SK-N-SH (cell line): ENCODE data around the gene MAF. TPM values are rescaled to one million over a fixed set of nuclear protein-coding genes. Genes with fewer than 3 reads are reported as not detected.

ENCODE experiments used
- CTCF ChIA-PET: fragments of 300-600, 350-600 bp; formaldehyde crosslinking; extraction: SDS; loops from one replicate; lab custom pipeline; 2021; lab: Yijun Ruan, JAX
- POLR2A ChIA-PET: fragments of 350-600 bp; sonication (Branson Sonifier 250); formaldehyde crosslinking; extraction: SDS; loops from one replicate; lab custom pipeline; 2020; ENCODE audit warnings: antibody characterized with exemption, inconsistent platforms; lab: Yijun Ruan, JAX
- DNase-seq: peaks from one replicate; pipeline ENCODE4 v3.0.0; 2012
- H2AFZ ChIP-seq: fragments of 200-600 bp; sonication (generic); 2 replicates; pipeline ENCODE4 v1.8.1; 2016; ENCODE audit warnings: antibody characterized with exemption, mild to moderate bottlenecking, low read depth
- H3F3A ChIP-seq: fragments of 200-600 bp; sonication (generic); replicated peaks from 2 replicates; pipeline ENCODE3; 2016; ENCODE audit warnings: antibody characterized with exemption, mild to moderate bottlenecking; ENCODE audit not compliant: insufficient read depth
- H3K27ac ChIP-seq, 2 experiments: fragments of 200-500 bp in 1 of 2; fragments of 200-600 bp in 1 of 2; sonication (Bioruptor generic) in 1 of 2; sonication (generic), shearing (Covaris generic) in 1 of 2; 2 replicates each; pipeline versions ENCODE4 v1.5.1 to v1.6.1; 2014 to 2016; ENCODE audit warnings: low read depth in 2 of 2, inconsistent platforms in 1 of 2, low read length in 1 of 2, mild to moderate bottlenecking in 1 of 2, mixed read lengths in 1 of 2
- H3K27me3 ChIP-seq: fragments of 200-600 bp; sonication (generic), shearing (Covaris generic); 2 replicates; pipeline ENCODE4 v1.6.1; 2016; ENCODE audit warnings: mixed run types; ENCODE audit not compliant: insufficient read depth
- H3K36me3 ChIP-seq, 2 experiments: fragments of 200-500 bp in 1 of 2; fragments of 200-600 bp in 1 of 2; sonication (Bioruptor generic) in 1 of 2; sonication (generic) in 1 of 2; replicated peaks in 1 of 2; 2 replicates each; pipeline versions ENCODE3 to v1.5.1; 2014 to 2016; ENCODE audit warnings: low read length in 1 of 2, mild to moderate bottlenecking in 1 of 2; ENCODE audit not compliant: insufficient read depth in 2 of 2, control insufficient read depth in 1 of 2
- H3K4me1 ChIP-seq, 2 experiments: fragments of 200-500 bp in 1 of 2; fragments of 200-600 bp in 1 of 2; sonication (Bioruptor generic) in 1 of 2; sonication (generic), shearing (Covaris generic) in 1 of 2; 2 replicates each; pipeline versions ENCODE4 v1.5.1 to v1.6.1; 2014 to 2016; ENCODE audit warnings: low read depth in 1 of 2, low read length in 1 of 2, mixed run types in 1 of 2; ENCODE audit not compliant: insufficient read depth in 2 of 2, control insufficient read depth in 1 of 2
- H3K4me2 ChIP-seq: fragments of 200-600 bp; sonication (generic), shearing (Covaris generic); 2 replicates; pipeline ENCODE4 v1.6.1; 2017; ENCODE audit warnings: mixed run types
- H3K4me3 ChIP-seq, 2 experiments: fragments of 200-500 bp in 1 of 2; fragments of 200-600 bp in 1 of 2; sonication (Bioruptor generic) in 1 of 2; sonication (generic), shearing (Covaris generic) in 1 of 2; 2 replicates each; pipeline versions ENCODE4 v1.5.1 to v1.8.1; 2014 to 2016; ENCODE audit warnings: low read depth in 2 of 2, inconsistent platforms in 1 of 2, low read length in 1 of 2, mild to moderate bottlenecking in 1 of 2, mixed read lengths in 1 of 2, moderate library complexity in 1 of 2
- H3K79me2 ChIP-seq: fragments of 200-600 bp; sonication (generic); 2 replicates; pipeline ENCODE4 v1.8.1; 2017; ENCODE audit warnings: mild to moderate bottlenecking; ENCODE audit not compliant: insufficient read depth
- H3K9ac ChIP-seq: fragments of 200-600 bp; sonication (generic); 2 replicates; pipeline ENCODE4 v1.6.1; 2017; ENCODE audit warnings: mixed run types
- H3K9me2 ChIP-seq: fragments of 200-600 bp; sonication (generic); 2 replicates; pipeline ENCODE4 v1.6.1; 2017; ENCODE audit warnings: mixed run types
- H3K9me3 ChIP-seq: fragments of 200-600 bp; sonication (generic); 2 replicates; pipeline ENCODE4 v1.6.1; 2017; ENCODE audit warnings: mixed run types, mild to moderate bottlenecking, moderate library complexity
- H4K20me1 ChIP-seq: fragments of 200-600 bp; sonication (generic); 2 replicates; pipeline ENCODE4 v1.6.1; 2017; ENCODE audit warnings: mild to moderate bottlenecking, mixed run types; ENCODE audit not compliant: insufficient read depth
- EZH2phosphoT487 ChIP-seq: fragments of 200-600 bp; sonication (generic); IDR thresholded peaks from 2 replicates; pipeline ENCODE4 v1.6.1; 2017; ENCODE audit warnings: low read depth, mixed run types, mild to moderate bottlenecking, antibody characterized with exemption, moderate library complexity, borderline replicate concordance
- FOXM1 ChIP-seq: IDR thresholded peaks from 2 replicates; pipeline ENCODE4 v1.4.0; 2012; ENCODE audit warnings: low read depth, mild to moderate bottlenecking
- IRF3 ChIP-seq: fragments of 150-350 bp; IDR thresholded peaks from 2 replicates; pipeline ENCODE4 v1.6.1; 2016; ENCODE audit warnings: mild to moderate bottlenecking, low read depth, low read length
- JUND ChIP-seq: IDR thresholded peaks from 2 replicates; pipeline ENCODE4 v1.4.0; 2012
- SIN3A ChIP-seq: IDR thresholded peaks from 2 replicates; pipeline ENCODE4 v1.6.1; 2012; ENCODE audit warnings: low read depth, mild to moderate bottlenecking, low read length, moderate library complexity, borderline replicate concordance
- SMC3 ChIP-seq: IDR thresholded peaks from 2 replicates; pipeline ENCODE4 v1.6.1; 2012; ENCODE audit warnings: low read depth, low read length, improper control_type of control experiment
- TAF1 ChIP-seq: IDR thresholded peaks from 2 replicates; pipeline ENCODE4 v1.6.1; 2012; ENCODE audit warnings: low read depth, mild to moderate bottlenecking, low read length, moderate library complexity, borderline replicate concordance
- TEAD4 ChIP-seq: IDR thresholded peaks from 2 replicates; pipeline ENCODE4 v1.4.0; 2012; ENCODE audit warnings: mild to moderate bottlenecking, borderline replicate concordance; ENCODE audit not compliant: insufficient read depth
- USF2 ChIP-seq: fragments of 150-350 bp; IDR thresholded peaks from 2 replicates; pipeline ENCODE4 v1.6.1; 2017; ENCODE audit warnings: antibody characterized with exemption, low read length, low read depth, borderline replicate concordance
- WGBS: methylation state at CpG from one replicate; pipeline ENCODE4 v1.1.6; 2017; ENCODE audit warnings: low lambda C conversion rate; 5-methylcytosine and 5-hydroxymethylcytosine counted together
- polyA plus RNA-seq, 3 experiments: library from polyadenylated mRNA; depleted of rRNA; stranded (reverse); fragments of >200 nt; gene quantifications; 2 replicates each; pipeline ENCODE4 v1.2.3, GENCODE V29; 2012
- TF ChIP-seq, protein P1 (sequence below): IDR thresholded peaks from 2 replicates; pipeline ENCODE4 v1.4.0; 2012; ENCODE audit warnings: low read depth

The MAF gene
- polyA plus RNA-seq, 1 of the 3 experiments (the other 2 are of a cell fraction), result 0.23 TPM

DNA sequence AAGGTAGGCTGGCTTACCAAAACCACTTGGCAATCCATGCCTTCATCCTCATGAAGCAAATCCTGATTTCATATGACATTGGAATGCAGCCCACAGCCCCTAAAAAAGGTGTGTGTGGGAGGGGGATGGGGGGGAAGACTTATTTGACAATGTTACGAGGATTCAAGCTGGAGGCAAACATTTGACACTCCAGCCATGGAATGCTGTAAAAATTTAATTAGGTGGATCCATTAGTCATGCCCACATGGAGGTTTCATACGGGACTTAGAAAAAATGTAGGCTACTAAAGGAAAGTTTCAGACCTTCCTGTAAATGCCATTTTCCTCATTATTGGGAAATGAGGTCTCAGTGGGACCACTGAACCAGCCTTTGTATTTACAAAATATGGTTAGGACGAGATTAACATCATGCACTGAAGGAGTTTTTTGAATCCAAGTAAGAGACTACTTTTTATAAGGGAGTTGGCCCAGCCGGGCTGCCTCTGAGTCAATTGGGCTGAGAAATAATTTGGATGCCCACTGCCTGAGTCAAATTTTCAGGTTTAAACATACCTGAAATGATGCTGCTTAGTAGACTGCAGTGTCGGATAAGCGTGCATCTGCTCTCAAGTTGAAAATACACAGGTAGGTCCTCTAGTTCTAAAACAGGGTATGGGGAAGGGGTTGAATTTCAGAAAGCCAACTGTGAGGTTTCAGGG is 44.6 kb upstream of the MAF start:
- 48% methylated on average over 6 of the region's 6 CpGs for WGBS
- Histone ChIP-seq H3K27ac (no peak overlapping the region), H3F3A (no peaks in the 10 kb centered on the region), H3K27me3 (no peaks in the 10 kb centered on the region), H3K79me2 (no peaks in the 10 kb centered on the region), H3K4me3 (no peak overlapping the region), H3K9me3 (no peaks in the 10 kb centered on the region), H3K9ac (no peak overlapping the region), H3K9me2 (no peaks in the 10 kb centered on the region), H3K4me1 (no peaks in the 10 kb centered on the region), H3K4me2 (no peak overlapping the region), H4K20me1 (no peaks in the 10 kb centered on the region), H2AFZ (no peak overlapping the region), H3K36me3 (no peaks in the 10 kb centered on the region)
- POLR2A ChIA-PET, result no interaction called here
- no peak for TF ChIP-seq SMC3
- TF ChIP-seq IRF3, result no peak
- TF ChIP-seq SIN3A, result no peak
- TF ChIP-seq EZH2phosphoT487, result no peak
- TF ChIP-seq TAF1, result no peak
- no peak for TF ChIP-seq USF2
- TF ChIP-seq JUND, result no peak
- CTCF ChIA-PET, result interaction anchor here (1.2 kb wide), 1 partner anchor 1545 kb away, joined by 3 read pairs; the partner anchor contains the start of gene WWOX
- no peak for DNase-seq

- Histone ChIP-seq H3K9me2 (no peaks in the 10 kb centered on the region), H3K9me3 (no peaks in the 10 kb centered on the region), H3K79me2 (no peaks in the 10 kb centered on the region), H3K4me1 (no peaks in the 10 kb centered on the region), H2AFZ (no peak overlapping the region), H3K4me3 (no peak overlapping the region), H3K36me3 (no peaks in the 10 kb centered on the region), H3F3A (no peaks in the 10 kb centered on the region), H3K9ac (no peak overlapping the region), H3K4me2 (no peak overlapping the region)
- no peak for DNase-seq
- CTCF ChIA-PET, result interaction anchor here (0.7 kb wide), 1 partner anchor 22 kb away, joined by 3 read pairs; no protein-coding TSS in a partner anchor
- TF ChIP-seq FOXM1 (no peak), EZH2phosphoT487 (no peak), TAF1 (no peak), TEAD4 (no peak)
- TF ChIP-seq, protein P1, sequence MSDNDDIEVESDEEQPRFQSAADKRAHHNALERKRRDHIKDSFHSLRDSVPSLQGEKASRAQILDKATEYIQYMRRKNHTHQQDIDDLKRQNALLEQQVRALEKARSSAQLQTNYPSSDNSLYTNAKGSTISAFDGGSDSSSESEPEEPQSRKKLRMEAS, result no peak
- TF ChIP-seq, all 33 proteins: peak for 0
- Histone ChIP-seq H4K20me1 (no peaks in the 10 kb centered on the region), H3K27me3 (no peaks in the 10 kb centered on the region), H3K27ac (no peak overlapping the region)
- 22% methylated on average over 4 of the region's 4 CpGs for WGBS
- POLR2A ChIA-PET, result no interaction called here
These were observed 42.1 kb upstream of the MAF start for GRCh38 chr16:79642652-79643051.
